T-helper 9 cell (primary cell): ENCODE results near the gene BTNL9.
"Not testable (repeated sequence)": the region's sequence is repeated elsewhere in the genome, so short reads cannot be mapped to it uniquely, and the experiment has no call there.

Experiments
- DNase-seq: peaks from one replicate; pipeline ENCODE4 v3.0.0-alpha.2; 2020

Gene BTNL9

DNA sequence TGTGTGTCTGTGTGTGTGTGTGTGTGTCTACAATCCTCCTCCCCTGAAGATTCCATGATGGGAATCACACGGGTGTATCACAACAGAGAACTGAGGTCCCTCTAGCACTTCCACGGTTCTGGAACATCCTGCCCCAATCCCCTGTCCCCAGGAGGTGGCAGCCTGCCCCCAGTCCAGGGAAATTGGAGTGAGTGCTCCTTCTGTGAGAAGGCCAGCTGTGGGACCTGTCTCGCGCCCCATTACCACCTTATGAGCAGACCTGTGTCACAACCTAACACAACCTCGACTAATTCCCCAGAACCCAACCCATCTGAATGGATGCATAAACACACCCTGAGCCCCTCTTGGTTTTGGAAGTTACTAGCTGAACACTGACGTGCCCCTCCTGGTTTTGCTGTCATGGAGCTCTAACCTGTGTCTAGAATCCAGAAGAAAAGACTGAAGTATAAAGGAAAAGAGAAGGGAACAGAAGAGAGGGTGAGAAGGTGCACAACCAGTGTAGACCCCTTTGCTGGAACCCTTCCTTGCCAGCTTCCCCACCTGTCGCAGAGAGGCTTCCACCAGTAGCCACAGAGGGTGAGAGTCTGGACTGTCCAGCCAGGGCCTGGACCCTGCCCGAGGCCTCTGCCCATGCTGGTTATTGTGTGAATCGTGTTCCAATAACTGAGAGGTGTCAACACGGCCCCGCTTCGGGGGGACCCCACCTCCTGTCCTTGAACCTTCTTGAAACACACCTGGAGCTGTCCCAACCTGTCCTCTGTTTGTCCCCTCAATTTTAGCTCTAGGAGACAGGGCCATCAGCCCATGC lies 3.4 kb downstream of the BTNL9 start:
- no peak for DNase-seq

DNA sequence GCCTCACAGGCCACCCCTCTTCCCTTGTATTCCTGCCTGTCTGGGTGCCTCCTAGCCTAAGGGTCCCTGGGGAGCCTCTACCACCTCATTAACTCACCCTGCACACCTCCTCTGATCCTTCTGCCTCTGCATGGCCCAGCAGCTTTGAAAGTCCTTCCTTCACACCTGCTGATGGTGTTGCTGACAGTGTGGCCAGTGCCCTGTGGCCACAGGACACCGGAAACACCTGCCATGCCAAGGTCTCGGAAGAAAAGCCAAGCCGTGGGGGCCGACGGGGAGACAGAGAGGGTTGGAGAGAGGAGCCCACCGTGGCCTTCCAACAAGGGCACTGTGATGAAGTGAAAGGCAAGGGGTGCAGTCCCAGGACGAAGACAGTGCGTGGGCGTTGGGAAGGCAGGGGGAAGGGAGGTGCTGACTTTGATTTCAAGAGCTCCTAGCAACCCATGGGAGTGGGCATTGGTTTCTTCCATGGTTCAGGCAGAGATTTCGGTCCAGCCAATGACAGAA lies 4.1 kb downstream of the BTNL9 start:
- DNase-seq, result no peak

DNA sequence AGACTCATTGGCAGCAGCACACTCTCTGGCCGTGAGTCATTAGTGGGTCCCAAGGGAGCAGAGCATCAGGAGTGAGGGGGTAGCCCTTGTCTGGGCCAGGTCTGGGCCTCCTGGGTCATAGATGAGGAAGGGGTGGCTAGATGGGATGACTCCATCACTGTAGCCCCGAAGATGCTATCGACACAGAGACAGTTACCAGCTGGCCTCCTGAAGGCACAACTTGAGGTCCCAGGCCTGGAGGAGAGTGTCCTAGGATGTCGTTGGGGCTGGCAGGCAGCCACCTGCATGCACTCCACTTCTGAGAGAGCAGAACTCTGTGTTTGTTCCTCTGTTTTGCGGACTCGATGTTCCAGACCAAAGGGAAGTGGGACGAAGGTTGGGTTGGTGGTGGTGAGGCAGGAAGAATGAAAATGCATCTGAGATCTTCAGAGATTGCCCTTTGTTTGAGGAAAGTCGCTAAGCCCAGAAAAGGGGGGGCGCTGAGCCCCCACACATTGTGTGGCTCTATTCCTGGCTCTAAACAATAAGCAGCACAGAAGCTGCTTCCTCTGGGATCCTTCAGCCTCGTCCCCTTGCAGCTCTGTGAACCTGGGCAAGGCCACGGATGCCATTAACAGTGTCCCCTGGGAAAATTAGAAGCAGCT lies 4.7 kb downstream of the BTNL9 start:
- DNase-seq, result no peak

DNA sequence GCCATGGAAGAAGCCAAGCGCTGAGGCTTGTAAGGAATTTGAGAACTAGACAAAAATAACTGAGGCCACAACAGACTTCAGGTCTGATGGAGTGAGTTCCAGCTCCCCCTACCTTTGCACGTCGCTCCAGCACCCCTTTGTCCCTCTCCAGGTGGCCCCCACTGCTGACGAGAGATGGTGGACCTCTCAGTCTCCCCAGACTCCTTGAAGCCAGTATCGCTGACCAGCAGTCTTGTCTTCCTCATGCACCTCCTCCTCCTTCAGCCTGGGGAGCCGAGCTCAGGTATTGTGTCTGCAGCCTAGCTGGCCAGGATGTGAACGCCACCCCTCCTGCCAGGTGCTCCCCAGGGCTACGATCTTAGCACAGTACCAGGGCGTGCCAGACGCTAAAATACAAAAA lies 5.2 kb downstream of the BTNL9 start:
- no peak for DNase-seq

DNA sequence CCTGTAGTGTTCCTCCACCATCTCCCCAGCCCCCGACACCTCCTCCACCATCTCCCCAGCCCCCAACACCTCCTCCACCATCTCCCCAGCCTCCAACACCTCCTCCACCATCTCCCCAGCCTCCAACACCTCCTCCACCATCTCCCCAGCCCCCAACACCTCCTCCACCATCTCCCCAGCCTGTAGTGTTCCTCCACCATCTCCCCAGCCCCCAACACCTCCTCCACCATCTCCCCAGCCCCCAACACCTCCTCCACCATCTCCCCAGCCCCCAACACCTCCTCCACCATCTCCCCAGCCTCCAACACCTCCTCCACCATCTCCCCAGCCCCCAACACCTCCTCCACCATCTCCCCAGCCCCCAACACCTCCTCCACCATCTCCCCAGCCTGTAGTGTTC lies 5.8 kb downstream of the BTNL9 start:
- not testable (repeated sequence) for DNase-seq

DNA sequence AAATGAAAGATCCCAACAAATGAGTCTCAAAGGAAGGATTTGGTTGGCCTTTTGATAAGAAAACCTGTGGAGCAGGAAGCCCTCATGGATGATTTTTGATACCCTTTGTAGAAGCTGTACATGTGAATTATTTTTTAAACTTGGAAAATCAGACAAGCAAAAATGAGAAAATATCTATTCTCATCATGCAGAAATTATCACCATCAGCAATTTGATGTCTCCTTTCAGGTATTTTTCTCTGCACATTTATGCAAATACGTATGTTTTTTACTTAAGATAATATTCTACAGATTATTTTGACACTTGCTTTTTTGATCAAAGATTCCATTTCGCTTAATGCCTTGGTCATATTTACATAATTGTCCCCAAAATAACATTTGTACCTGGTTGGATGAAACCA lies 7.2 kb downstream of the BTNL9 start:
- no peak for DNase-seq

DNA sequence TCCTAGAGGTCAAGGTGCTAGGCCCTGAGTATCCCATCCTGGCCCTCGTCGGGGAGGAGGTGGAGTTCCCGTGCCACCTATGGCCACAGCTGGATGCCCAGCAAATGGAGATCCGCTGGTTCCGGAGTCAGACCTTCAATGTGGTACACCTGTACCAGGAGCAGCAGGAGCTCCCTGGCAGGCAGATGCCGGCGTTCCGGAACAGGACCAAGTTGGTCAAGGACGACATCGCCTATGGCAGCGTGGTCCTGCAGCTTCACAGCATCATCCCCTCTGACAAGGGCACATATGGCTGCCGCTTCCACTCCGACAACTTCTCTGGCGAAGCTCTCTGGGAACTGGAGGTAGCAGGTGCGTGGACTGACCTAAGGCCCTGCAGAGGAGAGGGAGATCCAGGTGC lies 7.9 kb downstream of the BTNL9 start:
- DNase-seq, result no peak

DNA sequence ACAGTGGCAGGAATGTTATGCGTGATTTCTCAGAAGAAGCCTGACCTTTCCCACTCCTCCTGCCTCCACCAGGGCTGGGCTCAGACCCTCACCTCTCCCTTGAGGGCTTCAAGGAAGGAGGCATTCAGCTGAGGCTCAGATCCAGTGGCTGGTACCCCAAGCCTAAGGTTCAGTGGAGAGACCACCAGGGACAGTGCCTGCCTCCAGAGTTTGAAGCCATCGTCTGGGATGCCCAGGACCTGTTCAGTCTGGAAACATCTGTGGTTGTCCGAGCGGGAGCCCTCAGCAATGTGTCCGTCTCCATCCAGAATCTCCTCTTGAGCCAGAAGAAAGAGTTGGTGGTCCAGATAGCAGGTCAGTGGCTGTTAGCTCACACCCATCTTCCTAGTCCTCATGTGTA lies 9.9 kb downstream of the BTNL9 start:
- DNase-seq, result no peak

DNA sequence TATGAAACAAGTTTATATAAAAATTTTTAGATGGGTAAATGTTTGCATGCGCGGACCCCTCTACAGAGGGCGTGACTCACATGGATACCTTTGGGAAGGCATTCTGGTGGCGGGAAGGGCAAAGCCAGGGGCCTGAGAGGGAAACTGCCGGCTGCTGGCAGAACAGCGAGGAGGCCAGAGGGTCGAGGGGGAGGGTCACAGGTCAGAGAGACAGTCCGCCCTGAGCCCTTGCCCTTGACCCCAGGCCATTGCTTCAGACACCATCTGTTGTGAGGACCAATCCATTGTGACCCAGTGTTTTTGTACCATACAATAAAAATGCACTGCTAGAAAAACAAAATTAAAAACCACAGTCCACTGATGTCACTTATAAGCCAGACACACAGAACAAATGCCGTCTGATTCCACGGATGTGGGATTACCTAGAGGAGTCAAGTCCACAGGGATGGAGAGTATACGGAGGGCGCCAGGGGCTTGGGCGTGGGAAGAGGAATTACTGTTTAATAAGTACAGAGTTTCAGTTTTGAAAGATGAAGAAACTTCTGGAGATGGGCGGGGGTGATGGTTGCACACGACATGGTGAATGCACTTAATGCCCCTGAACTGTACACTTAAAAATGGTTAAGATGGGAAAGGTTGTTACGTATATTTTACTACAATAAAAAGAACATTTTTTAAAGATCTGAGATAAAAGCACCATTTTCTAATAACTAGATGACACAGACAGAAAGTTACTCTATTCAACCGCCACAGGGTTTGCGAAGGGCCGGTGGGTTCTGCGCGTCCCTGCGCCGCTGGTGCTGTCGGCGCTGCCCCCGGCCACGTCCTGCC lies 12.0 kb downstream of the BTNL9 start:
- DNase-seq, result no peak

DNA sequence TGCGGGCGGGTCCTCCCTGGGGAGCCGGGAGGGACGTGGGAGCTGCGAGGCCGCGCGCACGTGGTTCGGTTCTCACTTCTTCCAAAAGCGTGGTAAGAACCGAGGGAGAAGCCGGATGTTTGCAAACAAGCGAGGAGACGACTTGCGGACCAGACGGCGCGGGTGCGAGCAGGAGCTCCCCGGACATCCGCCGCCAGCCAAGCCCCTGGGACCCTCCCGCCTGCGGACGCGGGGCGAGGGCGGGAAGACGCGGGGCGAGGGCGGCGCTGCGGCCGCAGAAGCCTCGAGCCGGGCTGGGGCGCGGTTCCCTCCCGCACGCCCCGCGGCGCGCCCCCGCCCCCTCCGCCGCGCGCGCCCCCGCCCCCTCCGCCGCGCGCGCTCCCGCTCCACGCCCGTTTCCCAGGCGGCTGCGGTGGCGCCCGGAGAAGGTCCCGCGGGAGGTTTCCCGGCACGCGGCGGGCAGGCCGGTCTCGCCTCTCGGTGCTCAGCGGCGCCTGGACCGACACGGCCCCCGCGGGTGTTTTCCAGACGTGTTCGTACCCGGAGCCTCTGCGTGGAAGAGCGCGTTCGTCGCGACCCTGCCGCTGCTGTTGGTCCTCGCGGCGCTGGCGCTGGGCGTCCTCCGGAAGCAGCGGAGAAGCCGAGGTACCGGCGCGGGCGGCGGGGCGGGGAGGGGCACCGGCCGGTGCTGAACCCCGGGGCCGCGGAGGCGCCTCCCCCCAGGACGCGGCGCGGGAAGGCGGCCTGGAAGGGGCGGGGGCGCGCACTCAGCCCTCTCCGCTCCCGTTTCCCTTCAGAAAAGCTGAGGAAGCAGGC lies 12.8 kb downstream of the BTNL9 start:
- no peak for DNase-seq

DNA sequence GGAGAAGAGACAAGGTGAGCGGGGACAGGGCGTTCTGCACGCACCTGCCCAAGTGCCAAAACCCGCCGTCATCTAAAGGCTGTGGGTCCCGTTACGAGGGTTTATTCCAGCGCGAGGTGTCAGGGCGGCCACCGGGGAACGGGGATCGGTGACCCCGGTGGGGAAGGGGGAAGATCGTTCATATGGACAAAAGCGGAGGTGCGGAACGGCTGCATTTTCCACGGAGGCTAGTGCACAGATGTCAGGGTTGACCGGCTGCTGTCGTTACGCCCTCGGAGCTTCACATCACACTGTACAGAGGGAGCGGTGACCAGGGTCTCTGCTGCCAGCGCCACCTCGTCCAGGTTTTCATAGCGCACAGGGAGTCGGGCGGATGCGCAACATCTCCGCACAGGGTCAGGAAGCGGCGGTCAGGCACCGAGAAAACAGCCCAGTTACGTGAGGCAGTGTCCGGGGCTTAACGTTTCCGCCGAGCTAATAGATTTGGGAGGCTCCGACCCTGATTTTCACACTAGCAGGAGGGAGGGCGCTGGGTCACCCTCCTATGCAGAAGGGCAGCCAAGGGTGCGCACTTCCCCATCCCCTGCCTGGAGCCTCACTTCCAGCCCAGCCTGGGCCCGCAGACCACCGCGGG lies 13.5 kb downstream of the BTNL9 start:
- DNase-seq, result no peak

DNA sequence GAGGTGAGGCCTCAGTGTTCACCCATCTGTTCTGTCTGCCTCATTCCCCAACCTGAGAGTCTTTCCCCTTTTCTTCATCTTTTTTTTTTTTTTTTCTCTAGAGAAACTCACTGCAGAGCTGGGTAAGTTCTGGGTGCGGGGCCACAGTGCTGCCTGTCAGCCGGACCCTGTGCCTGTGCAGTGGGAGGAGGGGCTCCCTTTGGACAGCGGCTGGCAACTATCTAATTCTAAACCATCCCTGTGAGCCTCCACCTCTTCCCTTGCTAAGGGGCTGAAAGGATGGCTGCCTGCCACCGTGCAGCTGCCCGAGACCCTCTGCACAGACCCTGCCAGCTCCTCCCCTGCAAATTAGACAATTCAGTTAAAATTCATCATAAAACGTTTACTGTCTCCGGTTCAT lies 14.1 kb downstream of the BTNL9 start:
- no peak for DNase-seq

DNA sequence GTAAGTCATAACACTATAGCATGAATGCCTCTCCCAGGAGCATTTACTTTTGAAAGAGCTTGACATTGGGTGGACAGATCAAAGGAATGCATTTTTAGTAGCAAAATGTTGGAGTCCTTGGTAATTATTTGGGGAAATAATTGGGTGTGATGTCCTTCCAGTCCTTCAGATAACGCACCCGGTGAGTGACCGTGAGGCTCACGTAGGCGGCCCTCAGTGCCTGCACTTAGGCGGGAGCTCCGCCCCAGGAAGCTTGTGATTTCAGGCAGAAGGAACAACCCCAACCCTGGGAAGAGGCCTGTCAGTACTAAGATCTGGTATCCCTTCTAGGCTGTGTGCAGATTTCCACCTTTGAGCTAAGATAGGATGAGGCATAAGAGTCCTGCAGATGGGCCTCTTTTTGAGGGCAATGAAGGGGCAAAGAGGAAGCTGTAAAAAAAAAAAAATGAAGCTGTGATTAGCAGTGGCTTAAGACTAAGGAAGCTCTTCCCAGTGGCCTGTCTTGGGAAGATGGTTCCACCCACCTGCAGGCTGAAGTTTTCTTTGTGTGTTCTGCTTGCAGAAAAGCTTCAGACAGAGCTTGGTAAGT lies 14.9 kb downstream of the BTNL9 start:
- no peak for DNase-seq

DNA sequence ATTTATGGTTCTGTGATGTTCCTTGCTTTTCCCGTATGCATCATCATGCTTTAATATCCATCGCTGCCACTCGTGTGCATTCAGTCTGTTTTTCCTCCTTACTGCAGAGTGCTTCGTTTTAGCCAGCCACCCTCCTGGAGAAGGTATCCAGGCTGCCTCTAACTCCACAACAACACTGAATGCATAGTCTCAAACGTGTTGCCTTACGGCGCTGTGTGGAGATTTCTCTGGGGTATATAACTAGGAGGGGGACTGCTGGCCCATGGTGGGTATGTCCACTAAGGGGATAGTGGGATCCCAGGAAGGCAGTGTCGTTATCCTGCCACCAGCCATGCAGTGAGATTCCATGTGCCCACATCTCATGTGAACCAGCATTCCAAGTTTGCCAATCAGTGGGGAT lies 16.4 kb downstream of the BTNL9 start:
- no peak for DNase-seq

DNA sequence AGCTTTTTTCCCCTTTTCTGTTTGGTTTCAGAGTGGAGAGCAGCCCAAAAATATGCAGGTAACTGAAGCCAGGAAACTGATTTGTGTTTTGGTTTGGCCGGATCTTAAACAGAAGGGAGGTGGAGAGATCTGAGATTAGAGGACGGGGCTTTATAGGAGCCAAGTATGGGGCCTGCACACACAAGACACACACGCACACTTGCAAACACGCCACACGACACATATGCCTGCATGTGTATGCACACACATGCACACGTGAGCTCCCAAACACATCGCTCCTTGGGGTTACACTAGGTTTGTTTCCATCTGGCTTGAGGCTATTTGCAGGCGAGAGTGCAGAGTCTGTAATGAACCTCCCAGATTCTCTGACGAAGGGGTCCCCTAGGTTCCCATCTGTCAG lies 18.3 kb downstream of the BTNL9 start:
- DNase-seq, result no peak

DNA sequence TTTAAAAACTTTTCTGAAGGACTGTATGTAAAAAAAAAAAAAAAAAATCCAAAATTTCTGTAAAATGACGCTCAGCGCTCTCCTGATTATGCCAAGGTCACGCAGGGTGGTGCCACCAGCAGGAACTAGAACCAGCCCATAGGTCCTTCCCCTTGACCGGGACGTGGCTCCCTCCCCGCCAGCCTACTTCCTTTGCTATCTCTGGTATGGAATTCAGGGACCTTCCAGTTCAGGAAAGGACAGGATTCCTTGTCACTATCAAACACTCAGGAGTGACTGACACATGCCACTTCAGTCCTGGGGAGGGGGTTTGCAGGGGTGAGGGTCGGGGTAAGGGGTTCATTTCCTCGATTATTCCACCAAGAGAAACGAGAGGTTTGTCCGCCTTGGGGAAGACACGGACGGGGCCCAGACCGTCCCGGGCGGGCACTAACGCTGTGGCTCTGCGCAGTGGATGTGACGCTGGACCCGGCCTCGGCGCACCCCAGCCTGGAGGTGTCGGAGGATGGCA lies 18.8 kb downstream of the BTNL9 start:
- no peak for DNase-seq

DNA sequence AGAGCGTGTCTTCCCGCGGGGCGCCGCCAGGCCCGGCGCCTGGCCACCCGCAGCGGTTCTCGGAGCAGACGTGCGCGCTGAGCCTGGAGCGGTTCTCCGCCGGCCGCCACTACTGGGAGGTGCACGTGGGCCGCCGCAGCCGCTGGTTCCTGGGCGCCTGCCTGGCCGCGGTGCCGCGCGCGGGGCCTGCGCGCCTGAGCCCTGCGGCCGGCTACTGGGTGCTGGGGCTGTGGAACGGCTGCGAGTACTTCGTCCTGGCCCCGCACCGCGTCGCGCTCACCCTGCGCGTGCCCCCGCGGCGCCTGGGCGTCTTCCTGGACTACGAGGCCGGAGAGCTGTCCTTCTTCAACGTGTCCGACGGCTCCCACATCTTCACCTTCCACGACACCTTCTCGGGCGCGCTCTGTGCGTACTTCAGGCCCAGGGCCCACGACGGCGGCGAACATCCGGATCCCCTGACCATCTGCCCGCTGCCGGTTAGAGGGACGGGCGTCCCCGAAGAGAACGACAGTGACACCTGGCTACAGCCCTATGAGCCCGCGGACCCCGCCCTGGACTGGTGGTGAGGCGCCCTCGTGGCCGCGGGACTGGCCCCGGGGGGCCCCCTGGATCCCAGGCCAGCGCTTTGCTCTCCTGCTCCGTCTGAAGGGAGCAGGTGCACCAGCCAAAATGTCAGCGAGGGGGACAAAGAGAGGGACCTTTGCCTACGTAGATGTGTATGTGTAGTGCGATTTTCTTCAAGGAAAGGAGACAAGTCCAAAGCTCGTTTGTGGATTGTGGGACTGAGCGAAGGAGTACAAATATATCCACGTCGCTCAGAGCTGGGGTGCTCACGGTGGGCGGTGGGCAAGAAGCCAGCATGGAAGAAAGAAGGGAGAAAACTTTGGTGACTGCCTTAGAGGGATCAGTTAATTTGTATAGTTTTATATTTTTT lies 19.5 kb downstream of the BTNL9 start:
- no peak for DNase-seq

DNA sequence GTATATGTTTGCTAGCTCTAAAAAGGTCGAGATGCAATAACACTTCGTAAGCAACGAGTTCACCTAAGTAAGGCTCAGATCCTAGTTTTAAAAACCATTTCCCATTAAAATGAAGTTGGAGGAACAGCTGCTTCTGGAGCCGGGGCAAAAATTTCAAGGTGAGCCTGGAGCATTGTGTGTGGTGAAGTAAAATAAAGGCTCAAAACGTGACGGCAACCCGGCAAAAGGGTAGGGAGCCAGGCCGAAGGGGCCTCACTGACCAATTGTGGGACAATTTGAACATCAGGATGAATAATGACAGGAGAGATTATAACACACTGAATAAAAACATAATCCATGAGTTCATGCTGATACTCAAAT lies 20.1 kb downstream of the BTNL9 start:
- no peak for DNase-seq

DNA sequence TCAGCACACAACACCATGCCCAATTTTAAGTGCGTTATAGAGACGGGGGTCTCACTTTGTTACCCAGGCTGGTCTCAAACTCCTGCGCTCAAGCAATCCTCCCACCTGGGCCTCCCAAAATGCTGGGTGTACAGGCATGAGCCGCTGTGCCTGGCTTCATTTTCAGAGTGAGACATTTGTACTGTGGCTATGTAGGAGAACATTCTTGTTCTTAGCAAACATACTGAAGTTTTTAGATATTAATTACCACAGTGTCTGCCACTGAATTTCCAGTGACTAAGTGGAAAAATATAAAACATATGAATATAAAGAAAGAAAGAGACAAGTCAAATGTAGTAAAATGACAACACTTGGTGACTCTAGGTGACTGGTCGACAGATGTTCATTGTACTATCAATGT lies 20.9 kb downstream of the BTNL9 start:
- DNase-seq, result no peak

DNA sequence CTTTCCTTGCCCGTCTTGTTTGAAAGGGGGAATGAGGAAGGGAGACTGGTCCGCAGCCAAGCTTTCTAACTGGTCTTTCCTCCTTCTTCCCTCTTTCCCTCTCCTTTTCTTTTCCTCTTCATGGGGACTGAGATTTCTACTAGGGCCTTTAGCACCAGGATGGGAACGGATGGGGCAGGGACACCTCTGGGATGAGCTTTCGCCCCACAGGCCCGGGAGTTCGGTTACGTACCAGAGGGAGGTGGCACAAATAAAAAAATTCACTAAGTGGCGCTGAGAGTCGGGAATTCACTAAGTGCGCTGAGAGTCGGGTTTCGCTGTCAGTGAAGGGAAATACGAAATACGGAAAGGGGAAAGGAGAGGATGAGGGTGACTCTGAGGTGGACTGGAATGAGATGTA lies 21.6 kb downstream of the BTNL9 start:
- DNase-seq, result no peak

DNA sequence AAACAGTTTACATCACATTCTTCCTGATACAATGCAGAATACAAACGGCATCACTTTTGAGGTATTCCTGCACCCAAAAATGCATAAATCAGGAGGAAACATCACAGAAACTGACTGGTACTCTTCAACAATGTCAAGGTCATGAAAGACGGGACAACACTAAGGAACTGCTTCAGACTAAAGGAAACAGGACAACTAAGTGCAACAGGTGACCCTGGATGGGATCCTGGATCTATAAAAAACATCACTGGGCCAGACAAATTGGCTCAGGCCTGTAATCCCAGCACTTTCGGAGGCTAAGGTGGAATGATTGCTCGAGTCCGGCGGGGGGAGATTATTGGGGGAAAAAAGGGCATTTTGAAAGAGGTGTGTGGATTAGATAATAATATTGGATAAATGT lies 22.6 kb downstream of the BTNL9 start:
- DNase-seq, result no peak
